NB4 (cell line): ENCODE measurements around the gene PRAF2.

Experiments used
- CTCF ChIP-seq: IDR thresholded peaks from one replicate; pipeline ENCODE4 v1.5.1; 2012; ENCODE audit warnings: low read depth, low read length
- MAX ChIP-seq: IDR thresholded peaks from 2 replicates; pipeline ENCODE4 v1.6.1; 2011; ENCODE audit warnings: low read depth, low read length
- MYC ChIP-seq: IDR thresholded peaks from 2 replicates; pipeline ENCODE4 v1.6.1; 2011; ENCODE audit warnings: low read depth, low read length
- POLR2A ChIP-seq: IDR thresholded peaks from 2 replicates; pipeline ENCODE4 v1.6.1; 2011; ENCODE audit warnings: mild to moderate bottlenecking; ENCODE audit not compliant: insufficient read length; ENCODE audit errors: extremely low read depth

GRCh38 chrX:49072712-49073095 is 1.1 kb downstream of the PRAF2 start:
- TF ChIP-seq POLR2A (no peak), MAX (no peak), MYC (no peak), CTCF (no peak)
